Right lobe of liver (tissue), 6 donors: ENCODE results near the gene SELENOM. TPM values are rescaled to one million over a fixed set of nuclear protein-coding genes. Genes with fewer than 3 reads are reported as not detected.

ENCODE experiments used
- ATAC-seq, 4 donors: fragments of 200-7000 bp; cut with Tn5 transposase; one replicate each; pipeline ENCODE4 v1.9.1; 2020; ENCODE audit warnings: mild to moderate bottlenecking in 4 of 4, moderate library complexity in 4 of 4
- DNase-seq, 3 donors: peaks; one replicate each; pipeline ENCODE4 v3.0.0-alpha.2; 2020
- H3K27ac ChIP-seq, 3 donors: fragments of 200-600 bp; one replicate each; pipeline ENCODE4 v1.8.0; 2022
- H3K27me3 ChIP-seq, 2 donors: fragments of 200-600 bp; one replicate each; pipeline ENCODE4 v1.8.0; 2022
- H3K36me3 ChIP-seq, 4 donors: fragments of 200-600 bp; sonication (generic) in 1 of 4; one replicate each; pipeline versions ENCODE4 v1.5.1 to v1.8.0; 2017 to 2022; ENCODE audit warnings: control low read depth in 1 of 4
- H3K4me1 ChIP-seq, 4 donors: fragments of 200-600 bp; sonication (generic) in 1 of 4; one replicate each; pipeline versions ENCODE4 v1.5.1 to v1.8.0; 2017 to 2022; ENCODE audit warnings: control low read depth in 1 of 4
- H3K4me3 ChIP-seq, 3 donors: fragments of 200-600 bp; one replicate each; pipeline ENCODE4 v1.8.0; 2022
- H3K9me3 ChIP-seq, 4 donors: fragments of 200-600 bp; sonication (generic) in 1 of 4; one replicate each; pipeline versions ENCODE4 v1.5.1 to v1.8.0; 2017 to 2022; ENCODE audit warnings: control low read depth in 1 of 4
- POLR2A ChIP-seq: fragments of 450-650 bp; IDR thresholded peaks from one replicate; pipeline ENCODE4 v1.6.1; 2017; ENCODE audit warnings: antibody characterized with exemption, mild to moderate bottlenecking
- WGBS: methylation state at CpG from one replicate; pipeline ENCODE4 v1.1.6; 2018; ENCODE audit warnings: low coverage, low lambda C conversion rate; ENCODE audit not compliant: insufficient coverage; ENCODE audit errors: missing lambda C conversion rate; 5-methylcytosine and 5-hydroxymethylcytosine counted together
- intact Hi-C, 2 donors: fragments of 100-400 bp; cut with DNase I; formaldehyde crosslinking; loops; one replicate each; pipeline versions ENCODE4 v1.11.2 to v1.14.1; 2022
- total RNA-seq, 6 experiments: library from RNA; depleted of rRNA in 2 of 6; stranded (reverse); fragments of >200 nt in 2 of 6; fragmentation: NEBNext Ultra II Directional in 3 of 6; extraction: Animal tissue kit (Norgen Biotek cat#: 25700) in 3 of 6; gene quantifications; one replicate each; pipeline versions ENCODE4 v1.1.0 to v1.2.4, GENCODE V29; 2016 to 2023
- TF ChIP-seq, protein P1 (sequence below), 4 donors: fragments of 200-600 bp in 3 of 4; fragments of 450-650 bp in 1 of 4; IDR thresholded peaks; one replicate each; pipeline versions ENCODE4 v1.5.1 to v1.8.0; 2016 to 2022; ENCODE audit warnings: antibody characterized with exemption in 4 of 4, mild to moderate bottlenecking in 2 of 4
- donor health status: DM: no; HTN: yes; CAD: no.
- donor health status: DM: no; HTN: no; CAD: no.
- donor health status: DM: no; HTN: no; CAD: no.
- donor health status: DM: no; HTN: yes; CAD: no.
- donor health status: DM: no; HTN: yes; CAD: no.

The SELENOM gene
- total RNA-seq, 6 experiments from 2014 or later: 4.7 to 52.0 (median 9.4) TPM

DNA sequence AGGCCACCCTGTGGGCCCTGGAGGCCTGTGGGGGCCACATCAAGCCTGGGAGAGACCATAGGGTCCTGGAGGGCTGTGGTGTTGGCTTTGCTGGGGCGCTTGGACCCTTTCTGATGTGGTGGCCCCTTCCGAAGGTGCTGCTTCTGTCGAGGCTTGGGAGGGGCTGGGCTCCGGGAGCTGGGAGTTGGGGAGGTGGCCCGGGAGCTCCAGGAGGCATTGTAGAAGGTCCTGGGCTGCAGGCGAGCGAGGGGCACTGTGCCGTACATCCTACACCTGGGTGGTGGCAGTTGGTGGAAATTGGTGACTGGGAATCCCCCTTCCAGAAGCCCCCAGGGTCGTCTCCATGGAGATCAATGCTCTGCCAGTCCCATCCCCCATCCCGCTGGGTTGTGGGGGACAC, 30.4 kb upstream of the SELENOM start:
- intact Hi-C loops: no loop called here
- Histone ChIP-seq H3K9me3 (no peaks in the 10 kb centered on the region), H3K4me3 (no peak overlapping the region), H3K27ac (no peak overlapping the region), H3K27me3 (no peaks in the 10 kb centered on the region), H3K36me3 (no peaks in the 10 kb centered on the region), H3K4me1 (no peaks in the 10 kb centered on the region)
- DNase-seq (no peak), ATAC-seq (no peak)
- TF ChIP-seq POLR2A: no peak
- TF ChIP-seq, protein P1, sequence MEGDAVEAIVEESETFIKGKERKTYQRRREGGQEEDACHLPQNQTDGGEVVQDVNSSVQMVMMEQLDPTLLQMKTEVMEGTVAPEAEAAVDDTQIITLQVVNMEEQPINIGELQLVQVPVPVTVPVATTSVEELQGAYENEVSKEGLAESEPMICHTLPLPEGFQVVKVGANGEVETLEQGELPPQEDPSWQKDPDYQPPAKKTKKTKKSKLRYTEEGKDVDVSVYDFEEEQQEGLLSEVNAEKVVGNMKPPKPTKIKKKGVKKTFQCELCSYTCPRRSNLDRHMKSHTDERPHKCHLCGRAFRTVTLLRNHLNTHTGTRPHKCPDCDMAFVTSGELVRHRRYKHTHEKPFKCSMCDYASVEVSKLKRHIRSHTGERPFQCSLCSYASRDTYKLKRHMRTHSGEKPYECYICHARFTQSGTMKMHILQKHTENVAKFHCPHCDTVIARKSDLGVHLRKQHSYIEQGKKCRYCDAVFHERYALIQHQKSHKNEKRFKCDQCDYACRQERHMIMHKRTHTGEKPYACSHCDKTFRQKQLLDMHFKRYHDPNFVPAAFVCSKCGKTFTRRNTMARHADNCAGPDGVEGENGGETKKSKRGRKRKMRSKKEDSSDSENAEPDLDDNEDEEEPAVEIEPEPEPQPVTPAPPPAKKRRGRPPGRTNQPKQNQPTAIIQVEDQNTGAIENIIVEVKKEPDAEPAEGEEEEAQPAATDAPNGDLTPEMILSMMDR (IDR thresholded peaks at IDR 0.05): no peak
- no CpG with 5 or more reads among the region's 10 CpGs for WGBS

DNA sequence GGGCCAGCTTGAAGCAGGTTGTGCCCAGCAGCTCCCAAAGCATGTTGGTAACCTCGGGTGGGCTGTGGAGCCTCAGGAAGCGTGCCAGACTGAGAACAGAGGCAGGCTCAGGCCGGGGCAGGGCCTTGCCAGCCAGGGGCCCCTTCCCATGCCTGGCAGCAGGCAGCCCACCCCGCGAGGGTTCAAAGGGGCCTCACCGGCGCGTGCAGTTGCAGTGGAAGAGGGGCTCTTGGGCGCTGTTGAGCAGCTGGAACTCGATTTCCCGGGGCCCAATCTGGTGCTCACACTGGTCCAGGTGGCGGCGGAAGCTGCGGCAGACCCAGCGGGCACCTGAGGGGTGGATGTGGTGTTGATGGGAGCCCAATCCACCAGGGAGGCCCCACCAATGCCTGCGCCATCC, 29.3 kb upstream of the SELENOM start:
- Histone ChIP-seq H3K4me3 (no peak overlapping the region), H3K27me3 (no peaks in the 10 kb centered on the region), H3K9me3 (no peaks in the 10 kb centered on the region), H3K4me1 (no peaks in the 10 kb centered on the region), H3K27ac (no peak overlapping the region), H3K36me3 (no peaks in the 10 kb centered on the region)
- intact Hi-C loops: no loop called here
- no peak for ATAC-seq
- no CpG with 5 or more reads among the region's 16 CpGs for WGBS
- DNase-seq: no peak
- TF ChIP-seq POLR2A: no peak
- TF ChIP-seq, protein P1 (IDR thresholded peaks at IDR 0.05): no peak

DNA sequence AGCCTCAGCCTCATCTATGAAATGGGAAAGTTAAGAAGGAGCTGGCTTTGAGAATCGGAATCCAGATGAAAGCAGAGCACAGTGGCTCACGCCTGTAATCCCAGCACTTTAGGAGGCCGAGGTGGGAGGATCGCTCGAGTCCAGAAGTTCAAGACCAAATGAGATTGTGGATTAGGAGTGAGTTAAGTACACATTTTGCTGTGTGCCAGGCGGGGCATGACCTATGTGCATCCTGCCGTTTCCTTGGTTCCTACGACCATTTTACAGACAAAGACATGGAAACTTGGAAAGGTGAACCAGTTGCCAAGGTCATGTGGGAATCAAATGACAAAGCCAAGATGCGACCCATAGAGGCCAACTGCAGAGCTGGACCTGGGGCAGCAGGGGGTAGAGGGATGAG, 28.8 kb upstream of the SELENOM start:
- DNase-seq (no peak), ATAC-seq (no peak)
- Histone ChIP-seq H3K9me3 (no peaks in the 10 kb centered on the region), H3K4me3 (no peak overlapping the region), H3K4me1 (no peaks in the 10 kb centered on the region), H3K27me3 (no peaks in the 10 kb centered on the region), H3K36me3 (no peaks in the 10 kb centered on the region), H3K27ac (no peak overlapping the region)
- no peak for TF ChIP-seq POLR2A
- TF ChIP-seq, protein P1 (IDR thresholded peaks at IDR 0.05): no peak
- WGBS: 80% methylated on average over 1 of the region's 9 CpGs
- intact Hi-C loops: no loop called here

DNA sequence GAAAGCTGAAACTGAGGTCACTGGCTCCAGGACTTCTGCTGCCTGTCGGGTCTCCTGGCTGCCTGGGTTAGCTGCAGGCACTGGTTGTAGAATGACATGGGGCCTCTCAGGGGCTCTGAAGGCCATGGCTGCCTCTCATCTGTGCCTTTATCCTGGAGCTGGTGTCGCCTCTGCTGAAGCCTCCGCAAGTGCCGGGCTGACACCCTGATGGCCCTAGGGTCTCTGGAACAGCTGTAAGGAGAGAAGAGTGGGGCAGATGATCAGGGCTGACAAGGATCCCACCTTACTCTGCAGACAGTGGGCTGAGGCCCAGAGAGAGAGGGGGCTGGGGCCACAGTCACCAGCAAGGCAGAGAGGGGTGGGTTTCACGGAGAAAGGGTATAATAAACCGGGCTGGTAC, 28.3 kb upstream of the SELENOM start:
- Histone ChIP-seq H3K4me3 (no peak overlapping the region), H3K27ac (no peak overlapping the region), H3K9me3 (no peaks in the 10 kb centered on the region), H3K4me1 (no peaks in the 10 kb centered on the region), H3K36me3 (no peaks in the 10 kb centered on the region), H3K27me3 (no peaks in the 10 kb centered on the region)
- DNase-seq (no peak), ATAC-seq (no peak)
- intact Hi-C loops: no loop called here
- TF ChIP-seq POLR2A: no peak
- TF ChIP-seq, protein P1 (IDR thresholded peaks at IDR 0.05): no peak
- 90% methylated on average over 2 of the region's 6 CpGs for WGBS

DNA sequence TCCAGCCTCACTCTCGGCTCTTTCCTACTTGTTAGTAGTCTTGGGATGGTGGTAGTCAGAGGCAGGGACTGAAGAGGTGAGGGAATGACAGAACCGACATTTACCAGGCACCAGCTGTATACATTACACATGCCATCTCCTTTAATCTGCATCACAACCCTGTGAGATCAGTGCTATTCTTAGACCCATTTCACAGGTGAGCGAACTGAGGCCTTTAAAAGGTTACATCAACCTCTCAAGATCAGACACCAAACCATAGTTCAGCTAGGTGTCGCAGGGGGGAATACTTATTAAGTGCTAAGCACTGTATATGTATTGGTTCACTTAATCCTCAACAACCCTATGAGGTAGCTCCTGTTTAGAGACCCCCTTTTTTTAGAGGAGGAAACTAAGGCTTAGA, 27.3 kb upstream of the SELENOM start:
- Histone ChIP-seq H3K36me3 (no peaks in the 10 kb centered on the region), H3K4me3 (no peak overlapping the region), H3K27me3 (no peaks in the 10 kb centered on the region), H3K27ac (no peak overlapping the region), H3K9me3 (no peaks in the 10 kb centered on the region), H3K4me1 (no peaks in the 10 kb centered on the region)
- intact Hi-C loops: no loop called here
- no peak for DNase-seq
- TF ChIP-seq, protein P1 (IDR thresholded peaks at IDR 0.05): no peak
- TF ChIP-seq POLR2A: no peak
- ATAC-seq: no peak
- 77% methylated on average over 4 of the region's 4 CpGs for WGBS
